Measurements from ENCODE around the gene SLC35E3. TPM values are rescaled to one million over a fixed set of nuclear protein-coding genes. Genes with fewer than 3 reads are reported as not detected.

Gene SLC35E3
- total RNA-seq (1 to 10 TPM; 4.2 to 7.5 (median 6.0) TPM), polyA plus RNA-seq (1 to 10 TPM; 2.9 to 3.6 (median 2.9) TPM)
- long read RNA-seq, donor 1, full-length matches to known transcripts: 4 of 4 reads
- long read RNA-seq, donor 1, partial matches to known transcripts: 0 of 4 reads
- long read RNA-seq, donor 1, other reads (novel, unspliced or antisense): 0 of 4 reads
- long read RNA-seq, donor 2, full-length matches to known transcripts: 11 of 19 reads
- long read RNA-seq, donor 2, partial matches to known transcripts: 2 of 19 reads
- long read RNA-seq, donor 2, other reads (novel, unspliced or antisense): 6 of 19 reads

DNA sequence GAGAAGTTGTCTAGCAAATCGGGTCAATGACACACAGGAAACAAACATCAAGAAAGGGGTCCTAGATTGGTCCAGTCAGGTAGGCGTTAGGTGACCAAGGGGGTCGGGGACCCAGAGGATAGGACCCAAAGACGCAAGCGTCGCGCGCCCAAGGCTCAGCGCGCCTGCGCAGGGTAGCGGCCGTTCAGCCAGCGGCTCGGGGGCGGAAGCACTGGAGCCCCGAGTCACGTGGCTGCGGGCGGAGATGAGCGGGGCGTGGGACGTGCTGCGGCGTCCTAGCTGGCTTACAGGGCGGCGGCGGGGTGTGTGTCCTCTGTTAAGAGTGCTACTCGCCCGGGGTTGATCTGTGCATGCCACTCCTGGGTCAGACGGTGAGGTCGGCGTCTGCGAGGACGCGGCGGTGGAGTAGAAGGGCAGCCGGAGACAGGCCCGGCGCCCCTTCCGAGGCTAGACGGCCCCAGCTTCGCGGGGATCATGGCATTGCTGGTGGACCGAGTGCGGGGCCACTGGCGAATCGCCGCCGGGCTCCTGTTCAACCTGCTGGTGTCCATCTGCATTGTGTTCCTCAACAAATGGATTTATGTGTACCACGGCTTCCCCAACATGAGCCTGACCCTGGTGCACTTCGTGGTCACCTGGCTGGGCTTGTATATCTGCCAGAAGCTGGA, at the start of gene SLC35E3:
TSS of gene SLC35E3 (plus strand) at position 273 of the 668 bp plus-strand sequence. CDS start at position 475, 202 bp downstream.
- 0% methylated on average over 37 to 52 of the region's 52 CpGs for WGBS, 3 donors
- peaks cover 0 to 26% of the 10 kb centered on the region in 2 donors for H3K36me3 ChIP-seq (ENCODE audit: insufficient read depth in 1 of 2, low read depth in 1 of 2)
- peak within 1 kb of the TSS; percentile 85 for H3K4me3 ChIP-seq
- H3K27me3 ChIP-seq (ENCODE audit: insufficient read depth in 3 of 3, low read length in 2 of 3): no peaks in the 10 kb centered on the region
- H3K9me3 ChIP-seq: no peaks in the 10 kb centered on the region
- H3K4me1 ChIP-seq: peaks cover 17% of the 10 kb centered on the region
- peak within 1 kb of the TSS; percentile 76 for H3K27ac ChIP-seq
- DNase-seq (peak; percentile 94 to 97), ATAC-seq (peak; percentile 99 to 100 (median 100))
- intact Hi-C loops (cut with DNase I): loop anchor here (5.0 to 10.0 kb wide), 2 partner anchors 61 to 521 kb away; partner anchors contain the start of genes MDM2 (in 2 of the 2) and IL26 (in 1 of the 2)
- no peak for TF ChIP-seq CTCF (IDR thresholded peaks at IDR 0.05)

GRCh38 chr12:68699486-68699885, 46.5 kb upstream of the SLC35E3 start:
- Histone ChIP-seq H3K27me3 (ENCODE audit: insufficient read depth in 3 of 3, low read length in 2 of 3) (no peaks in the 10 kb centered on the region), H3K9me3 (no peaks in the 10 kb centered on the region), H3K4me3 (no peak overlapping the region), H3K27ac (no peak overlapping the region), H3K36me3 (ENCODE audit: insufficient read depth in 1 of 2, low read depth in 1 of 2) (peaks cover 0 to 100% of the 10 kb centered on the region in 2 donors), H3K4me1 (no peaks in the 10 kb centered on the region)
- TF ChIP-seq CTCF (IDR thresholded peaks at IDR 0.05): no peak
- DNase-seq: no peak
- no peak for ATAC-seq
- 74 to 95% (median 83%) methylated on average over 1 of the region's 1 CpG for WGBS, 3 donors
- intact Hi-C loops (cut with DNase I): loop anchor here in 1 of 2 donors (5.0 kb wide), 1 partner anchor 38 kb away; no protein-coding TSS in a partner anchor

GRCh38 chr12:68727776-68728175, 18.2 kb upstream of the SLC35E3 start:
- WGBS, 3 donors: 93 to 94% (median 94%) methylated on average over 7 of the region's 7 CpGs
- DNase-seq: no peak
- H3K27me3 ChIP-seq (ENCODE audit: insufficient read depth in 3 of 3, low read length in 2 of 3): no peaks in the 10 kb centered on the region
- H3K36me3 ChIP-seq (ENCODE audit: insufficient read depth in 1 of 2, low read depth in 1 of 2): peaks cover 0 to 89% of the 10 kb centered on the region in 2 donors
- intact Hi-C loops (cut with DNase I): no loop called here
- no peak for ATAC-seq
- TF ChIP-seq CTCF (IDR thresholded peaks at IDR 0.05): no peak
- H3K27ac ChIP-seq: no peak overlapping the region
- H3K4me1 ChIP-seq: no peaks in the 10 kb centered on the region
- no peak overlapping the region for H3K4me3 ChIP-seq
- H3K9me3 ChIP-seq: no peaks in the 10 kb centered on the region

DNA sequence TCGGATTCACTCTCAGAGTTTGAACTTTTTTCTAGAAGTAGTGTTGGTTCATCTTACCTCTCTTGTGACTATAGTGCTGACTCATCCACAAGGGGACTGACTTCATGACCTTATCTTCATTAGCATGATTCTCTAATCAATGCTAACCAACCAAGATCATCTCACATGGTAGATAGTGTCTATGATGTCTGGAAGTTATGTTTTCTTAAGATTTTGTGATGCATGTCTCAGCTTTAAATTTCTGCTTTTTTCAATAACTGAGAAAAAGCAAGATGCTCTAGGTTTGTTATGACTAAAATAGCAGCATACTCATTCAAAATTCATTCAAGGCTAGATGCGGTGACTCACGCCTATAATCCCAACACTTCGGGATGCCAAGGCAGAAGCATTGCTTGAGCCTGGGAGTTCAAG, 12.3 kb upstream of the SLC35E3 start:
- intact Hi-C loops (cut with DNase I): no loop called here
- Histone ChIP-seq H3K4me1 (no peaks in the 10 kb centered on the region), H3K36me3 (ENCODE audit: insufficient read depth in 1 of 2, low read depth in 1 of 2) (peaks cover 0 to 86% of the 10 kb centered on the region in 2 donors), H3K9me3 (no peaks in the 10 kb centered on the region), H3K27me3 (ENCODE audit: insufficient read depth in 3 of 3, low read length in 2 of 3) (no peaks in the 10 kb centered on the region), H3K27ac (no peak overlapping the region), H3K4me3 (no peak overlapping the region)
- ATAC-seq (peak in 1 of 4 donors; percentile 44), DNase-seq (no peak)
- TF ChIP-seq CTCF (IDR thresholded peaks at IDR 0.05): no peak
- 84 to 97% (median 93%) methylated on average over 4 of the region's 4 CpGs for WGBS, 3 donors
